ENCODE measurements around the gene DGKH. TPM values are rescaled to one million over a fixed set of nuclear protein-coding genes. Genes with fewer than 3 reads are reported as not detected.

DGKH gene
- total RNA-seq, 1 experiment from 2014 or later = 22.8 TPM

DNA sequence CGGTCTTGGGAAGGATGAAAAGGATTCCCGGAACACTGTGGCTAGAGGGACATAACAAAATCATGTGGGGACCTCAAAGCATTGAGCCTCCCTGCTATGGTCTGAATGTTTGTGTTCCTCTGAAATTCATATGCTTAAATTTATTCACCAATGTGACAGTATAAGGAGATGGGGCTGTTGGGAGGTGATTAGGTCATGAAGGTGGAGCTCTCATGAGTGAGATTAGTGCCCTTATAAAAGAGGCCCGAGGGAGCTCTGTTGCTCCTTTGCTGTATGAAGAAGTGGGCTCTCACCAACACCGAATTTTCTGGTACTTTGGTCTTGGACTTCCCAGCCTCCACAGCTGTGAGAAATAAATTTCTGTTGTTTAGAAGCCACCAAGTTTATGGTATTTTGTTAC lies 26.1 kb upstream of the DGKH start:
- BruUV-seq (replicated peaks) = no TSS peak
- in situ Hi-C loops (cut with HindIII; ENCODE audit: low pct_unique_long_range_greater_than_20kb, low sequenced_read_pairs) (no loop called here), intact Hi-C loops (cut with micrococcal nuclease; ENCODE audit: unreplicated experiment) (no loop called here)
- Histone ChIP-seq H3K27me3 (ENCODE audit: control insufficient read depth, insufficient read depth, low read length) (no peaks in the 10 kb centered on the region), H3K36me3 (ENCODE audit: control insufficient read depth, insufficient read depth, low read length) (no peaks in the 10 kb centered on the region), H3K4me3 (ENCODE audit: low read depth in 2 of 2, low read length in 2 of 2) (no peak overlapping the region), H3K27ac (ENCODE audit: low read length) (no peak overlapping the region), H3K9me3 (ENCODE audit: control insufficient read depth, insufficient read depth, low read depth, low read length) (no peaks in the 10 kb centered on the region), H3K4me1 (ENCODE audit: control insufficient read depth, insufficient read depth, low read length) (no peaks in the 10 kb centered on the region)
- DNase-seq (ENCODE audit: low read depth, low spot score) (no peak), ATAC-seq (no peak)
- CTCF ChIA-PET = no interaction called here
- TF ChIP-seq, protein P1, sequence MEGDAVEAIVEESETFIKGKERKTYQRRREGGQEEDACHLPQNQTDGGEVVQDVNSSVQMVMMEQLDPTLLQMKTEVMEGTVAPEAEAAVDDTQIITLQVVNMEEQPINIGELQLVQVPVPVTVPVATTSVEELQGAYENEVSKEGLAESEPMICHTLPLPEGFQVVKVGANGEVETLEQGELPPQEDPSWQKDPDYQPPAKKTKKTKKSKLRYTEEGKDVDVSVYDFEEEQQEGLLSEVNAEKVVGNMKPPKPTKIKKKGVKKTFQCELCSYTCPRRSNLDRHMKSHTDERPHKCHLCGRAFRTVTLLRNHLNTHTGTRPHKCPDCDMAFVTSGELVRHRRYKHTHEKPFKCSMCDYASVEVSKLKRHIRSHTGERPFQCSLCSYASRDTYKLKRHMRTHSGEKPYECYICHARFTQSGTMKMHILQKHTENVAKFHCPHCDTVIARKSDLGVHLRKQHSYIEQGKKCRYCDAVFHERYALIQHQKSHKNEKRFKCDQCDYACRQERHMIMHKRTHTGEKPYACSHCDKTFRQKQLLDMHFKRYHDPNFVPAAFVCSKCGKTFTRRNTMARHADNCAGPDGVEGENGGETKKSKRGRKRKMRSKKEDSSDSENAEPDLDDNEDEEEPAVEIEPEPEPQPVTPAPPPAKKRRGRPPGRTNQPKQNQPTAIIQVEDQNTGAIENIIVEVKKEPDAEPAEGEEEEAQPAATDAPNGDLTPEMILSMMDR (IDR thresholded peaks at IDR 0.05) = no peak
- no peak for TF ChIP-seq POLR2AphosphoS5 (IDR thresholded peaks at IDR 0.05; ENCODE audit: low read depth, low read length)
- TF ChIP-seq, protein P2, sequence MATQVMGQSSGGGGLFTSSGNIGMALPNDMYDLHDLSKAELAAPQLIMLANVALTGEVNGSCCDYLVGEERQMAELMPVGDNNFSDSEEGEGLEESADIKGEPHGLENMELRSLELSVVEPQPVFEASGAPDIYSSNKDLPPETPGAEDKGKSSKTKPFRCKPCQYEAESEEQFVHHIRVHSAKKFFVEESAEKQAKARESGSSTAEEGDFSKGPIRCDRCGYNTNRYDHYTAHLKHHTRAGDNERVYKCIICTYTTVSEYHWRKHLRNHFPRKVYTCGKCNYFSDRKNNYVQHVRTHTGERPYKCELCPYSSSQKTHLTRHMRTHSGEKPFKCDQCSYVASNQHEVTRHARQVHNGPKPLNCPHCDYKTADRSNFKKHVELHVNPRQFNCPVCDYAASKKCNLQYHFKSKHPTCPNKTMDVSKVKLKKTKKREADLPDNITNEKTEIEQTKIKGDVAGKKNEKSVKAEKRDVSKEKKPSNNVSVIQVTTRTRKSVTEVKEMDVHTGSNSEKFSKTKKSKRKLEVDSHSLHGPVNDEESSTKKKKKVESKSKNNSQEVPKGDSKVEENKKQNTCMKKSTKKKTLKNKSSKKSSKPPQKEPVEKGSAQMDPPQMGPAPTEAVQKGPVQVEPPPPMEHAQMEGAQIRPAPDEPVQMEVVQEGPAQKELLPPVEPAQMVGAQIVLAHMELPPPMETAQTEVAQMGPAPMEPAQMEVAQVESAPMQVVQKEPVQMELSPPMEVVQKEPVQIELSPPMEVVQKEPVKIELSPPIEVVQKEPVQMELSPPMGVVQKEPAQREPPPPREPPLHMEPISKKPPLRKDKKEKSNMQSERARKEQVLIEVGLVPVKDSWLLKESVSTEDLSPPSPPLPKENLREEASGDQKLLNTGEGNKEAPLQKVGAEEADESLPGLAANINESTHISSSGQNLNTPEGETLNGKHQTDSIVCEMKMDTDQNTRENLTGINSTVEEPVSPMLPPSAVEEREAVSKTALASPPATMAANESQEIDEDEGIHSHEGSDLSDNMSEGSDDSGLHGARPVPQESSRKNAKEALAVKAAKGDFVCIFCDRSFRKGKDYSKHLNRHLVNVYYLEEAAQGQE (IDR thresholded peaks at IDR 0.05; ENCODE audit: insufficient read depth in 1 of 2, low read depth in 2 of 2, low read length in 1 of 2) = no peak
- TF ChIP-seq SIN3A (IDR thresholded peaks at IDR 0.05; ENCODE audit: borderline replicate concordance, insufficient read depth, low read depth, low read length) = no peak
- POLR2A ChIA-PET = no interaction called here

GRCh38 chr13:42022796-42023493 lies 25.5 kb upstream of the DGKH start:
- no TSS peak for BruUV-seq (replicated peaks)
- Histone ChIP-seq H3K4me3 (ENCODE audit: low read depth in 2 of 2, low read length in 2 of 2) (no peak overlapping the region), H3K36me3 (ENCODE audit: control insufficient read depth, insufficient read depth, low read length) (no peaks in the 10 kb centered on the region), H3K9me3 (ENCODE audit: control insufficient read depth, insufficient read depth, low read depth, low read length) (no peaks in the 10 kb centered on the region), H3K4me1 (ENCODE audit: control insufficient read depth, insufficient read depth, low read length) (no peaks in the 10 kb centered on the region), H3K27me3 (ENCODE audit: control insufficient read depth, insufficient read depth, low read length) (no peaks in the 10 kb centered on the region), H3K27ac (ENCODE audit: low read length) (no peak overlapping the region)
- in situ Hi-C loops (cut with HindIII; ENCODE audit: low pct_unique_long_range_greater_than_20kb, low sequenced_read_pairs) = no loop called here
- ChIA-PET CTCF (no interaction called here), POLR2A (no interaction called here)
- intact Hi-C loops (cut with micrococcal nuclease; ENCODE audit: unreplicated experiment) = no loop called here
- DNase-seq (ENCODE audit: low read depth, low spot score) (no peak), ATAC-seq (no peak)
- no peak for TF ChIP-seq SIN3A (IDR thresholded peaks at IDR 0.05; ENCODE audit: borderline replicate concordance, insufficient read depth, low read depth, low read length)
- TF ChIP-seq, protein P1 (IDR thresholded peaks at IDR 0.05) = no peak
- TF ChIP-seq POLR2AphosphoS5 (IDR thresholded peaks at IDR 0.05; ENCODE audit: low read depth, low read length) = no peak
- TF ChIP-seq, protein P2 (IDR thresholded peaks at IDR 0.05; ENCODE audit: insufficient read depth in 1 of 2, low read depth in 2 of 2, low read length in 1 of 2) = no peak
- no peak for TF ChIP-seq TCF7L2 (IDR thresholded peaks at IDR 0.05; ENCODE audit: low read depth, low read length)
